ENCODE results near the gene MVB12A. TPM values are rescaled to one million over a fixed set of nuclear protein-coding genes. Genes with fewer than 3 reads are reported as not detected.
A peak's percentile ranks its signal among the peaks of the same experiment; 100 is the strongest.

MVB12A gene
- total RNA-seq, 8 experiments from 2014 or later: 23.2 to 52.3 (median 37.9) TPM

DNA sequence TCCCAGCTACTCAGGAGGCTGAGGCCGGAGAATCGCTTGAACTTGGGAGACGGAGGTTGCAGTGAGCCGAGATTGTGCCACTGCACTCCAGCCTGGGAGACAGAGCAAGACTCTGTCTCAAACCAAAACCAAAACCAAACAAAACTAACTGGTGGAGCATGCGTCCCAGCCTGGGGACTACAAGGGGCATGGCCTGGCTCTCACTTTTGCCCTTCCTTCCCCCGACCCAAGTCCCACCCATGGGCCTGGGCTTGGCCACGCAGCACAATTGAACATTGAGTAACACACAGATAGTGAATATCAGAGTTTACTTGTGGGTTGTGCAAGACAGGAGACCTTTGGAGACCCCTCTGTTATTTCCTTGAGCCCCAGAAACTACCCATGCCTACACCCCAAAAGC is 15.4 kb downstream of the MVB12A start:
- H3K27ac ChIP-seq: no peak overlapping the region
- H3K4me1 ChIP-seq (replicated peaks in 1 of 2): no peaks in the 10 kb centered on the region
- WGBS, 10 experiments: 60 to 95% methylated on average over 1 to 4 of the region's 7 CpGs; no CpG with 5 or more reads in 8 of the 10 experiments
- no peak for ATAC-seq (replicated peaks in 6 of 8)
- H3K4me3 ChIP-seq: no peak overlapping the region
- in situ Hi-C loops (cut with MboI; ENCODE audit: low pct_unique_long_range_greater_than_20kb in 2 of 9, low sequenced_read_pairs in 9 of 9, unreplicated experiment in 9 of 9): no loop called here

- Histone ChIP-seq H3K27ac (no peak overlapping the region), H3K4me1 (replicated peaks in 1 of 2) (no peaks in the 10 kb centered on the region), H3K4me3 (no peak overlapping the region)
- 50 to 100% (median 92%) methylated on average over 1 to 4 of the region's 25 CpGs; no CpG with 5 or more reads in 2 of the 10 experiments for WGBS, 10 experiments
- in situ Hi-C loops (cut with MboI; ENCODE audit: low pct_unique_long_range_greater_than_20kb in 2 of 9, low sequenced_read_pairs in 9 of 9, unreplicated experiment in 9 of 9): no loop called here
- no peak for ATAC-seq (replicated peaks in 6 of 8)
These were observed 16.4 kb downstream of the MVB12A start for GRCh38 chr19:17436094-17436873.

GRCh38 chr19:17436874-17437267 is 17.0 kb downstream of the MVB12A start:
- WGBS, 10 experiments: 6 to 58% (median 38%) methylated on average over 1 to 4 of the region's 7 CpGs; no CpG with 5 or more reads in 4 of the 10 experiments
- H3K27ac ChIP-seq: no peak overlapping the region
- in situ Hi-C loops (cut with MboI; ENCODE audit: low pct_unique_long_range_greater_than_20kb in 2 of 9, low sequenced_read_pairs in 9 of 9, unreplicated experiment in 9 of 9): no loop called here
- H3K4me1 ChIP-seq (replicated peaks in 1 of 2): no peaks in the 10 kb centered on the region
- H3K4me3 ChIP-seq: no peak overlapping the region
- no peak for ATAC-seq (replicated peaks in 6 of 8)

GRCh38 chr19:17441241-17442021 is 21.6 kb downstream of the MVB12A start:
- ATAC-seq (replicated peaks in 6 of 8): peak; percentile 40 to 77 (median 62)
- H3K4me3 ChIP-seq: no peak overlapping the region
- H3K27ac ChIP-seq: no peak overlapping the region
- in situ Hi-C loops (cut with MboI; ENCODE audit: low pct_unique_long_range_greater_than_20kb in 2 of 9, low sequenced_read_pairs in 9 of 9, unreplicated experiment in 9 of 9): no loop called here
- WGBS, 10 experiments: 0 to 100% (median 64%) methylated on average over 1 to 7 of the region's 8 CpGs
- H3K4me1 ChIP-seq (replicated peaks in 1 of 2): no peaks in the 10 kb centered on the region

GRCh38 chr19:17445526-17446165 is 25.8 kb downstream of the MVB12A start:
- no peak for ATAC-seq (replicated peaks in 6 of 8)
- WGBS, 10 experiments: 45 to 100% (median 98%) methylated on average over 1 of the region's 1 CpG
- Histone ChIP-seq H3K4me3 (no peak overlapping the region), H3K27ac (no peak overlapping the region), H3K4me1 (replicated peaks in 1 of 2) (peaks cover 0 to 4% of the 10 kb centered on the region in 2 donors)
- in situ Hi-C loops (cut with MboI; ENCODE audit: low pct_unique_long_range_greater_than_20kb in 2 of 9, low sequenced_read_pairs in 9 of 9, unreplicated experiment in 9 of 9): no loop called here

DNA sequence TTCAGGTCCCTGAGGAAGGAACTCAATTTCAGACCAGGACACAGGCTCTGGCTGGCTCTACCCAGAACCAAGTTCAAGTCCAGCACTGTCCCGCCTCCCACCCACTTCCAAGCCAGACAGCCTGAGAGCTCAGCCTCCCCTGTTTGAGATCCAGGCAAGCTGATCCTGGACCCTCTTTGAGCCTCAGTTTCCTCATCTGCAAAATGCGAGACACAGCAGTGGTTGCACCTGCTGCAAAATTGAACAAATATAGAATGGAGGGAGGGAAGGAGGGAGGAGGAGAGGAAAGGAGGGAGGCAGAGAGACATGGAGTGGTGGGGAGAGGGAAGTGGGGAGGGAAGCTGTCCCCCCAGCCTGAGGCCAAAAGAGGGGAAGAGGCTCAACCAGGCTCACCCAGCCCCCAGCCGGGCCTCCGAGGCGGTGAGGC is 27.9 kb downstream of the MVB12A start:
- no peak overlapping the region for H3K27ac ChIP-seq
- peaks cover 0 to 4% of the 10 kb centered on the region in 2 donors for H3K4me1 ChIP-seq (replicated peaks in 1 of 2)
- WGBS, 10 experiments: 0 to 80% methylated on average over 1 to 3 of the region's 5 CpGs; no CpG with 5 or more reads in 8 of the 10 experiments
- peak overlapping the region in 4 of 5 donors; percentile 10 to 31 (median 22) for H3K4me3 ChIP-seq
- in situ Hi-C loops (cut with MboI; ENCODE audit: low pct_unique_long_range_greater_than_20kb in 2 of 9, low sequenced_read_pairs in 9 of 9, unreplicated experiment in 9 of 9): no loop called here
- peak in 2 of 8 experiments; percentile 3 to 11 for ATAC-seq (replicated peaks in 6 of 8)

DNA sequence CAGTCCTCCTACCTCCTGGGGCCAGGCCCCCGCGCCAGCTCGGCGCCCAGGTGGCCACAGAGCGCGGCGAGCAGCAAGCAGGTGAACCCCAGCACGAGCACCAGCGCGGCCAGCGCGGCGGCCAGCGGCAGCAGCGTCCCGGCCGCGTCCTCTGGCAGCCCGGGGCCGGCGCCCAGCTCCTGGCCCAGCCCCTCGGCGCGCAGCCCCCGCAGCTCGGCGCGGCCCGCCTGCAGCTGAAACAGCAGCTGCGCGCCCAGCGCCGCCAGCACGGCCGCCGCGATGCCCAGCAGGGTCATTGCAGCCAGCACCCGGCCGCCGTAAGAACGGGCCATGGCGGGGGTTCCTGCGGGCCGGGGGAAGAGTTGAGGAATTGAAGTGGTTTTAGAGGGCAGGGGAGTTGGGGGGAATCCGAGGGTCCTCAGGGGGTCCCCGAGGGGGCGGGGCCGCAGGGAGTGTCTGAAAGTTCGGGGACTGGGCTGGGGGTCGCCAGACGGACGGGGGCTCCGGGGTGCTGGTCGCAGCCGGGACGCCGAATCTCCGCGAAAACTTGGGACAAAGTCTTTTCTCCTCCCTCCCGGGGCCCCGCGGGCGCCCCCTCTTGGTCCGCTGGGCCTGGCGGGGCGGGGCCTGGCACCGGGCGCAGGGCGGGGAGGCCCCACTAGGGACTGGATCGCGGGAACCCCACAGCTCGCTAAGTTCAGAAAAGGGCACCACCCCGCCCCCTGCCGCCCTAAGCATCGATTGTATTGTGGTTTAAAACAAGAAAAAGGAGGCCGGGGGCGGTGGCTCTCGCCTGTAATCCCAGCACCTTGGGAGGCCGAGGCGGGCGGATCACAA is 28.5 kb downstream of the MVB12A start, which contains the start of gene TMEM221:
TSS of gene TMEM221 (minus strand) at position 538 of the 837 bp plus-strand sequence. CDS start at position 332, 206 bp downstream.
- H3K4me3 ChIP-seq: peak within 1 kb of the TSS; percentile 8 to 31 (median 13)
- in situ Hi-C loops (cut with MboI; ENCODE audit: low pct_unique_long_range_greater_than_20kb in 2 of 9, low sequenced_read_pairs in 9 of 9, unreplicated experiment in 9 of 9): no loop called here
- WGBS, 10 experiments: 0 to 15% (median 7%) methylated on average over 2 to 8 of the region's 81 CpGs; no CpG with 5 or more reads in 6 of the 10 experiments
- peak; percentile 75 to 84 (median 77) for ATAC-seq (replicated peaks in 6 of 8)
- H3K4me1 ChIP-seq (replicated peaks in 1 of 2): peaks cover 0 to 4% of the 10 kb centered on the region in 2 donors
- H3K27ac ChIP-seq: no peak within 1 kb of the TSS

GRCh38 chr19:17450264-17451075 is 30.6 kb downstream of the MVB12A start:
- Histone ChIP-seq H3K4me3 (no peak overlapping the region), H3K27ac (no peak overlapping the region), H3K4me1 (replicated peaks in 1 of 2) (peaks cover 4 to 11% of the 10 kb centered on the region in 2 donors)
- WGBS, 10 experiments: 0 to 100% (median 71%) methylated on average over 1 to 4 of the region's 8 CpGs; no CpG with 5 or more reads in 3 of the 10 experiments
- no peak for ATAC-seq (replicated peaks in 6 of 8)
- in situ Hi-C loops (cut with MboI; ENCODE audit: low pct_unique_long_range_greater_than_20kb in 2 of 9, low sequenced_read_pairs in 9 of 9, unreplicated experiment in 9 of 9): no loop called here

GRCh38 chr19:17451820-17452219 is 32.0 kb downstream of the MVB12A start:
- Histone ChIP-seq H3K4me3 (no peak overlapping the region), H3K4me1 (replicated peaks in 1 of 2) (peaks cover 4 to 11% of the 10 kb centered on the region in 2 donors), H3K27ac (no peak overlapping the region)
- no peak for ATAC-seq (replicated peaks in 6 of 8)
- in situ Hi-C loops (cut with MboI; ENCODE audit: low pct_unique_long_range_greater_than_20kb in 2 of 9, low sequenced_read_pairs in 9 of 9, unreplicated experiment in 9 of 9): no loop called here
- 27 to 100% (median 81%) methylated on average over 1 to 3 of the region's 4 CpGs; no CpG with 5 or more reads in 1 of the 10 experiments for WGBS, 10 experiments

GRCh38 chr19:17454576-17455071 is 34.8 kb downstream of the MVB12A start:
- no peak overlapping the region for H3K4me3 ChIP-seq
- H3K4me1 ChIP-seq (replicated peaks in 1 of 2): peaks cover 4 to 6% of the 10 kb centered on the region in 2 donors
- WGBS, 10 experiments: no CpG with 5 or more reads among the region's 13 CpGs
- in situ Hi-C loops (cut with MboI; ENCODE audit: low pct_unique_long_range_greater_than_20kb in 2 of 9, low sequenced_read_pairs in 9 of 9, unreplicated experiment in 9 of 9): no loop called here
- no peak overlapping the region for H3K27ac ChIP-seq
- peak in 6 of 8 experiments; percentile 31 to 85 (median 74) for ATAC-seq (replicated peaks in 6 of 8)

DNA sequence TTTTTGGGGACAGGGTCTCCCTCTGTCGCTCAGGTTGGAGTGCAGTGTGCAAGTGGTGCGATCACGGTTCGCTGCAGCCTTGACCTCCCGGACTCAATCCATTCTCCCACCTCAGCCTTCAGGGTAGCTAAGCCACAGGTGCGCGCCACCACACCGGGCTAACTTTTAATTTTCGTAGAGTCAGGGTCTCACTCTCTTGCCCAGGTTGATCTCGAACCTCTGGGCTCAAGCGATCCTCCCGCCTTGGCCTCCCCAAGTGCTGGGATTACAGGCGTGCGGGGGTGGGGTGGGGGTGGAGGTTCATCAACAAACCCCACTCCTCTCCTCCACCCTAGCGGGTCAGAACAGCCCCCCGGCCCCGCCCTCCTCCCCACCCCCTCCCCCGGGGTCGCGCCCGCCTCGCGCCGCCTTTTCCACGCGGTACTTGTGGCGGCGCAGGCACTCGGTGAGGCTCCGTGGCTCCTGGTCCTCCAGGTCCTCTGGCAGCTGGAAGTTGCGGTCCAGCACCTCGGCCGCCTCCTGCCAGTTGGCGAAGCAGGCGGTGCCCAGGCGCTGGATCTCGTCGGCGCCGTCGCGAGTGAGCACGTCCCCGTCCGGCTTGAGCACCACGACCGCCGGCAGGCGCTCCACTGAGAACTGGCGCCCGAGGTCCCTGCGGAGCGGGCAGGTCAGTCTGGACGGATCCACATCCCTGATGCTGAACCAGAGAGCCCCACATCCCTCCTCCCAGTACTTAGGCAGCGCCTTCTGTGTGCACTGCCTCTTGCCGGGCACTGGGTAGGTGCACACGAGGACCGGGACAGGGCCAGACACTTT is 35.7 kb downstream of the MVB12A start:
- Histone ChIP-seq H3K4me3 (no peak overlapping the region), H3K4me1 (replicated peaks in 1 of 2) (peaks cover 4 to 6% of the 10 kb centered on the region in 2 donors), H3K27ac (no peak overlapping the region)
- peak in 4 of 8 experiments; percentile 7 to 24 (median 14) for ATAC-seq (replicated peaks in 6 of 8)
- in situ Hi-C loops (cut with MboI; ENCODE audit: low pct_unique_long_range_greater_than_20kb in 2 of 9, low sequenced_read_pairs in 9 of 9, unreplicated experiment in 9 of 9): no loop called here
- 0 to 29% methylated on average over 1 to 10 of the region's 58 CpGs; no CpG with 5 or more reads in 8 of the 10 experiments for WGBS, 10 experiments

Data from motor neuron (in vitro differentiated cells).